A549 (cell line): Measurements from ENCODE around the gene THRA. TPM values are rescaled to one million over a fixed set of nuclear protein-coding genes. Genes with fewer than 3 reads are reported as not detected.

Source experiments
- ATAC-seq, 2 experiments: fragments of 200-7000 bp in 1 of 2; fragments of >200 bp in 1 of 2; cut with Nextera tagmentation in 1 of 2; cut with Tn5 transposase in 1 of 2; 3 replicates each; pipeline versions ENCODE4 v1.8.0 to v1.9.1; 2018 to 2020; ENCODE audit warnings: mild to moderate bottlenecking in 1 of 2, moderate library complexity in 1 of 2
- CTCF ChIA-PET: fragments of 300-600 bp; sonication (Branson Sonifier 250); formaldehyde crosslinking; extraction: SDS; loops from one replicate; lab custom pipeline; 2021; ENCODE audit warnings: antibody characterized with exemption, inconsistent platforms; lab: Yijun Ruan, JAX
- POLR2A ChIA-PET: fragments of 350-600 bp; formaldehyde crosslinking; extraction: SDS; loops from one replicate; lab custom pipeline; 2021; ENCODE audit warnings: antibody characterized with exemption, inconsistent platforms; lab: Yijun Ruan, JAX
- DNase-seq, 2 experiments: peaks; one replicate each; pipeline versions ENCODE4 v3.0.0 to v3.0.0-alpha.2; 2011 to 2016; ENCODE audit warnings: low read depth in 1 of 2, low spot score in 1 of 2
- FAIRE-seq: peaks from 2 replicates; lab custom pipeline; 2011; peaks lifted over from hg19 to GRCh38; lab: Jason Lieb, UNC
- H3K27ac ChIP-seq, 2 experiments: fragments of >200 bp; sonication (Bioruptor Twin); formaldehyde crosslinking; 3 replicates each; pipeline ENCODE4 v1.5.1; 2016 to 2017
- H3K4me1 ChIP-seq: fragments of >200 bp; sonication (Bioruptor Twin); formaldehyde crosslinking; 3 replicates; pipeline ENCODE4 v1.6.1; 2016
- H3K4me2 ChIP-seq: fragments of >200 bp; sonication (Bioruptor Twin); formaldehyde crosslinking; 3 replicates; pipeline ENCODE4 v1.6.1; 2016
- H3K4me3 ChIP-seq: fragments of >200 bp; sonication (Bioruptor Twin); formaldehyde crosslinking; 3 replicates; pipeline ENCODE4 v1.5.1; 2016
- H3K9me3 ChIP-seq: fragments of >200 bp; sonication (Bioruptor Twin); formaldehyde crosslinking; 3 replicates; pipeline ENCODE4 v1.6.1; 2016
- CBX2 ChIP-seq: fragments of 200-600 bp; sonication (generic); IDR thresholded peaks from 2 replicates; pipeline ENCODE4 v1.6.1; 2016; ENCODE audit warnings: low read depth, mild to moderate bottlenecking, borderline replicate concordance
- CTCF ChIP-seq: fragments of >200 bp; sonication (Bioruptor Twin); formaldehyde crosslinking; IDR thresholded peaks from 3 replicates; pipeline ENCODE4 v1.5.1; 2016
- EHF ChIP-seq: fragments of 250-450 bp; sonication (Bioruptor Pico); IDR thresholded peaks from 2 replicates; pipeline ENCODE4 v1.5.0; 2020; ENCODE audit warnings: mild to moderate bottlenecking
- HOXB5 ChIP-seq: fragments of 250-450 bp; sonication (Bioruptor Pico); IDR thresholded peaks from 2 replicates; pipeline ENCODE4 v1.5.0; 2020; ENCODE audit warnings: mild to moderate bottlenecking, moderate library complexity
- MYC ChIP-seq: IDR thresholded peaks from 2 replicates; pipeline ENCODE4 v1.6.1; 2012; ENCODE audit warnings: mild to moderate bottlenecking, inconsistent platforms, low read length, improper control_type of control experiment, borderline replicate concordance
- POLR2A ChIP-seq: IDR thresholded peaks from 2 replicates; pipeline ENCODE4 v1.6.1; 2012; ENCODE audit warnings: mild to moderate bottlenecking, low read length
- RFX5 ChIP-seq: fragments of 450-650 bp; IDR thresholded peaks from 2 replicates; pipeline ENCODE4 v1.7.1; 2014; ENCODE audit warnings: antibody characterized with exemption, mild to moderate bottlenecking, moderate library complexity
- SMC3 ChIP-seq: fragments of >200 bp; sonication (Bioruptor Twin); formaldehyde crosslinking; IDR thresholded peaks from 3 replicates; pipeline ENCODE4 v1.6.1; 2018; ENCODE audit warnings: inconsistent platforms
- ZFP36 ChIP-seq: fragments of 450-650 bp; IDR thresholded peaks from 2 replicates; pipeline ENCODE4 v1.6.1; 2014; ENCODE audit warnings: borderline replicate concordance; ENCODE audit not compliant: partially characterized antibody
- ZNF302 ChIP-seq: fragments of 250-450 bp; sonication (Bioruptor Pico); IDR thresholded peaks from 2 replicates; pipeline ENCODE4 v1.9.0; 2021; ENCODE audit warnings: inconsistent platforms, mild to moderate bottlenecking, moderate library complexity
- ZSCAN20 ChIP-seq: fragments of 250-450 bp; sonication (Bioruptor Pico); IDR thresholded peaks from 2 replicates; pipeline ENCODE4 v1.8.0; 2022; ENCODE audit warnings: mild to moderate bottlenecking, moderate library complexity
- WGBS: methylation state at CpG from one replicate; pipeline ENCODE4 v1.1.6; 2017; ENCODE audit errors: missing lambda C conversion rate; 5-methylcytosine and 5-hydroxymethylcytosine counted together
- polyA plus RNA-seq, 4 experiments: library from polyadenylated mRNA; depleted of rRNA in 3 of 4; stranded (reverse); fragments of >200 nt; fragmentation: RNase III in 1 of 4; extraction: RNeasy Plus Mini Kit Qiagen cat#74134 plus additional on column Dnase treatment in 1 of 4; gene quantifications; 2 replicates in 3 of 4; 3 replicates in 1 of 4; pipeline ENCODE4 v1.2.3, GENCODE V29; 2011 to 2017
- TF ChIP-seq, protein P1 (sequence below): fragments of 200-600 bp; sonication (generic); IDR thresholded peaks from 2 replicates; pipeline ENCODE4 v1.6.1; 2016; ENCODE audit warnings: antibody characterized with exemption, mild to moderate bottlenecking, moderate library complexity
- TF ChIP-seq, protein P2 (sequence below): fragments of >200 bp; sonication (Bioruptor Twin); formaldehyde crosslinking; IDR thresholded peaks from 2 replicates; pipeline ENCODE4 v1.6.1; 2016
- TF ChIP-seq, protein P3 (sequence below): IDR thresholded peaks from 2 replicates; pipeline ENCODE4 v1.6.1; 2012

The THRA gene
- polyA plus RNA-seq, 2 of the 4 experiments (the other 2 are of a cell fraction) = 20.1 to 22.5 TPM

DNA sequence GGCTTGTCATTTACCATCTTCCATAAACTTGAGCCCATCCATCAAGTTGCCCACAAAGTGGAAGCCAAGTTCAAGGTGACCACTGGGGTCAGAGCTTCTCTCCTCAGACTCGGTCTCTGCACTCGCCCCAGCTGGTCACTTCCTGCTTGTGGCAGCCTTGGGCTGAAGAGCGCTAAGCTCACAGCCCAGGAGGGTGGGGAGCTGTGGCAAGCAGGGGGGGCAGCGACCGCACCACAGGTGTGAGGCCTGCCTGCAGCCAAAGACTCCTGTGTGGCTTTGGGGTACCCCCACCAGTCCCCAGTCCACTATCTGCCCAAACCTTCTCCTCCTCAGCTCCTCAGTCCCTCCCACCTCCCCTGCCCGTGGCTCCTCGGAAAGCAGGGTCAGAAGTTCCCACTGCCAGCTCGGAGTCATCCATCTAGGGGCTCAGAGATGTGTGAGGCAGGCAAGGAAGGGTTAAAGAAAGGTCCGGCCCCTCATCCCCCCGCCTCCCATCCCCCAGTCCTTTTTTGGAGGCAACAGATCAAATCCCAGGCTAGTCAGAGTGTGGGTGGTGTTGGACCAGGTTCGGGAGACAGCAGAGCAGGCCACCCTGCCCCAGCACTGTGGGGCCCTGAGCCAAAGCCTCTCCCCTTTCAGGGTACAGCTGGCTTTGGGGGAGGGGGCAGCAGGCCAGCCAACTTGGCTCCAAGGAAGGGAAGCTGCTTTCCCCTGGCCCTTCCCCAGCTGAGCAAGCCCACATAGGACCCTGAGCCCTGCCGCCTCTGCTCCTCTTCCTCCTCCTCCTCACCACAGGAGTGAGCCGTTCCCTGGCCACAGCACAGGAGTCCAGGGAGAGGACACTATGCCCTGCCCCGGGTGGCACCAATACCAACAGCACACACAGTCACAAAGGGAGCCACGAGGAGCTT lies 44.3 kb upstream of the THRA start (continued):
- TF ChIP-seq, protein P1, sequence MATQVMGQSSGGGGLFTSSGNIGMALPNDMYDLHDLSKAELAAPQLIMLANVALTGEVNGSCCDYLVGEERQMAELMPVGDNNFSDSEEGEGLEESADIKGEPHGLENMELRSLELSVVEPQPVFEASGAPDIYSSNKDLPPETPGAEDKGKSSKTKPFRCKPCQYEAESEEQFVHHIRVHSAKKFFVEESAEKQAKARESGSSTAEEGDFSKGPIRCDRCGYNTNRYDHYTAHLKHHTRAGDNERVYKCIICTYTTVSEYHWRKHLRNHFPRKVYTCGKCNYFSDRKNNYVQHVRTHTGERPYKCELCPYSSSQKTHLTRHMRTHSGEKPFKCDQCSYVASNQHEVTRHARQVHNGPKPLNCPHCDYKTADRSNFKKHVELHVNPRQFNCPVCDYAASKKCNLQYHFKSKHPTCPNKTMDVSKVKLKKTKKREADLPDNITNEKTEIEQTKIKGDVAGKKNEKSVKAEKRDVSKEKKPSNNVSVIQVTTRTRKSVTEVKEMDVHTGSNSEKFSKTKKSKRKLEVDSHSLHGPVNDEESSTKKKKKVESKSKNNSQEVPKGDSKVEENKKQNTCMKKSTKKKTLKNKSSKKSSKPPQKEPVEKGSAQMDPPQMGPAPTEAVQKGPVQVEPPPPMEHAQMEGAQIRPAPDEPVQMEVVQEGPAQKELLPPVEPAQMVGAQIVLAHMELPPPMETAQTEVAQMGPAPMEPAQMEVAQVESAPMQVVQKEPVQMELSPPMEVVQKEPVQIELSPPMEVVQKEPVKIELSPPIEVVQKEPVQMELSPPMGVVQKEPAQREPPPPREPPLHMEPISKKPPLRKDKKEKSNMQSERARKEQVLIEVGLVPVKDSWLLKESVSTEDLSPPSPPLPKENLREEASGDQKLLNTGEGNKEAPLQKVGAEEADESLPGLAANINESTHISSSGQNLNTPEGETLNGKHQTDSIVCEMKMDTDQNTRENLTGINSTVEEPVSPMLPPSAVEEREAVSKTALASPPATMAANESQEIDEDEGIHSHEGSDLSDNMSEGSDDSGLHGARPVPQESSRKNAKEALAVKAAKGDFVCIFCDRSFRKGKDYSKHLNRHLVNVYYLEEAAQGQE = no peak

DNA sequence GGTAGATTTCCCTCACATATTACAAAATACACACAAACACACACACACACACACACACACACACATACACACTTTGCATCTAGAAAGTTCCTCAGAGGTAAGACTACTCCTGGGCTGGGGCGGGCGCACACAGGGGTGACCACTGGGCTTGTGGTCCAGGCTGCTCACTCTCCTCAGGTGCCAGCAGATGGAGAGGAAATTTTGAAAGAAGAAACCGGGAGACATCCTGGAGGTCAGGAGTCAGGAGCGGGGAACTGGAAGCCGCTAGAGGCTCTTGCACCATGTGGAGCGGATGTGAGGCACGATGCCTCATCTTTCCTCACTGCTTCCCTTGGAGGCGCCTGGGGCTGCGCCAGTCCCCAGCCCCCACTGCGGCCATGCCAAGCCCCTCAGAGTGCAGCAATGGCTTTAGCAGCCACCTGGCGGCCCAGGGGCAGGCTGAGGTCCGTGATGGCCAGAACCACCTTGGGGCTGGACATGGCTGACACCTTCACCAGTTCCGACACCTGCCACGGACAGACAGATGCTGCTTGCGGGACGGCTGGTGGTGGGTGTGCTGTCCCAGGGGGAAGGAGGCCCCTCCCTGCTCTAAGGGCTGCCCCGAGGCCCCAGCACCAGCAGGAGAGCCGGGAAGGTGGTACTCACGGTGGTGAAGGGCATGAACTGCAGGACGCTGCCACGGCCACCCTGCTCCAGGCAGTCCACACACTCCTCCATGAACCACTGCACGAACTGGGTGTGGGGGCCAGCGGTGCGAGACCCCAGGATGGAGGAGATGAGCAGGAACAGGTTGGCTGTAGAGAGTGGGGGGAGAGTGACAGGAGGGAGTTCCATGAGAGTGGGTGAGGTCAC lies 43.4 kb upstream of the THRA start:
- ChIA-PET POLR2A (no interaction called here), CTCF (interaction anchor here (0.9 to 24.9 kb wide), 17 partner anchors 12 to 173 kb away, joined by 3 to 625 read pairs (median 43); partner anchors contain the start of genes CSF3, PSMD3 and THRA)
- ATAC-seq (peak; percentile 36 to 67; a peak in 3 of 6 replicates), DNase-seq (no peak), FAIRE-seq (no peak)
- TF ChIP-seq, protein P2, sequence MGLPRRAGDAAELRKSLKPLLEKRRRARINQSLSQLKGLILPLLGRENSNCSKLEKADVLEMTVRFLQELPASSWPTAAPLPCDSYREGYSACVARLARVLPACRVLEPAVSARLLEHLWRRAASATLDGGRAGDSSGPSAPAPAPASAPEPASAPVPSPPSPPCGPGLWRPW = no peak
- TF ChIP-seq CTCF (no peak), ZNF302 (CRISPR knock-in tag) (no peak), SMC3 (no peak), POLR2A (no peak), ZSCAN20 (no peak)
- Histone ChIP-seq H3K4me2 (no peak overlapping the region), H3K9me3 (no peaks in the 10 kb centered on the region), H3K4me1 (peaks cover 52% of the 10 kb centered on the region), H3K27ac (peak overlapping the region; percentile 83 to 84; a peak in 2 of 6 replicates), H3K4me3 (no peak overlapping the region)
- WGBS = 85% methylated on average over 24 of the region's 24 CpGs

DNA sequence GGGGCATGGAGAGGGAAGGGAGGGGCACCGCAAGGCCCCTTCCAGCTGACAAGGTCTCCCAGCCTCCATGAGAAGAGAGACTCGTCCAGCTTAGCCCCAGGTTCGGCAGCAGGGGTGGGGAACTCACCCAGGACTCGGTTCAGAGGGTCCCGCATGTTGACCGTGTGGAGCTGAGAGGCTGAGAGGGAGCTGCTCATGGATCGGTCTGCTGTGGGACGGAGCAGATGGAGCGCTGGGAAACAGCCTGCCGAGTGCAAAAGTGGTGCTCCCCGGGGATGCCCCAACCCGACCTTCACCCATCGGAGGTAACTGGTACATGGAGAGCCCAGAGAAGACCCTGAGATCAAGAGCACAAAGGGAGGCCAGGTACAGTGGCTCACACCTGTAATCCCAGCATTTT lies 42.6 kb upstream of the THRA start:
- no peak overlapping the region for H3K4me2 ChIP-seq
- H3K27ac ChIP-seq = peak overlapping the region; percentile 83 to 84; a peak in 2 of 6 replicates
- ATAC-seq (no peak), FAIRE-seq (no peak), DNase-seq (no peak)
- POLR2A ChIA-PET = no interaction called here
- H3K4me1 ChIP-seq = peaks cover 44% of the 10 kb centered on the region
- 91% methylated on average over 13 of the region's 13 CpGs for WGBS
- TF ChIP-seq MYC = no peak
- no peak for TF ChIP-seq CBX2
- TF ChIP-seq ZFP36 = no peak
- TF ChIP-seq, protein P3, sequence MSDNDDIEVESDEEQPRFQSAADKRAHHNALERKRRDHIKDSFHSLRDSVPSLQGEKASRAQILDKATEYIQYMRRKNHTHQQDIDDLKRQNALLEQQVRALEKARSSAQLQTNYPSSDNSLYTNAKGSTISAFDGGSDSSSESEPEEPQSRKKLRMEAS = no peak
- TF ChIP-seq EHF = no peak
- TF ChIP-seq HOXB5 (CRISPR knock-in tag) = no peak
- TF ChIP-seq RFX5 = no peak
- TF ChIP-seq, protein P1 = no peak
- no peaks in the 10 kb centered on the region for H3K9me3 ChIP-seq
- no peak overlapping the region for H3K4me3 ChIP-seq
- CTCF ChIA-PET = interaction anchor here (1.0 to 23.2 kb wide), 6 partner anchors 13 to 149 kb away, joined by 3 to 625 read pairs (median 24); partner anchors contain the start of genes CSF3 and THRA
